GM19240 (cell line): Measurements from ENCODE around the gene CSTPP1.
"Not testable (repeated sequence)": the region's sequence is repeated elsewhere in the genome, so short reads cannot be mapped to it uniquely, and the experiment has no call there.

Experiments used
- DNase-seq: peaks from one replicate; pipeline ENCODE4 v3.0.0; 2011; ENCODE audit warnings: low spot score; ENCODE audit not compliant: insufficient read length

Gene CSTPP1

DNA sequence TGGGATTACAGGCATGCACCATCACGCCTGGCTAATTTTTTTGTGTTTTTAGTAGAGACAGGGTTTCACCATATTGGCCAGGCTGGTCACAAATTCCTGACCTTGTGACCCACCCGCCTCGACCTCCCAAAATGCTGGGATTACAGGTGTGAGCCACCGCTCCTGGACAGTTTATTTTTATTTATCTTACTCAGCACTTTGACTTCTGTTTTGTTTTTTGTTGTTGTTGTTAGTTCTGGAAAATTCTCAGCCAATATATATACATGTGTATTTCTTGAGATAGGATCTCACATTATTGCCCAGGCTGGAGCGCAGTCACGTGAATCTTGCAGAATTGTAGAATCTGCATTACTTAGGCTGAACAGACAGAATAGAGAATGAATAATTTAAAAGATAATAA lies 107.6 kb downstream of the CSTPP1 start:
- DNase-seq, result no peak

DNA sequence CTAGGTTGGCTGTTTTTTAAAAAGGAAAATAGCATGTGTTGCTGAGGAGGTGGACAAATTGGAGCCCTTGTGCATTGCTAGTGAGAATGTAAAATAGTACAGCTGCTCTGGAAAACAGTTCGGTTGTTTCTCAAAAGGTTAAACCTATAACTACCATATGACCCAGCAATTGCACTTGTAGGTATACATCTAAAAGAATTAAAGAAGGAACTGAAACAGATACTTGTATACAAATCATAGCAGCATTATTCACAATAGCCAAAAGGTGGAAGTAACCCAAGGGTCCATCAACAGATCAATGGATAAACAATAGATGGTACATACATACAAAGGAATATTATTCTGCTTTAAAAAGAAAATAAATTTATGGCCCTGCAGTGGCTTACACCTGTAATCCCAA lies 111.4 kb downstream of the CSTPP1 start:
- DNase-seq, result no peak

DNA sequence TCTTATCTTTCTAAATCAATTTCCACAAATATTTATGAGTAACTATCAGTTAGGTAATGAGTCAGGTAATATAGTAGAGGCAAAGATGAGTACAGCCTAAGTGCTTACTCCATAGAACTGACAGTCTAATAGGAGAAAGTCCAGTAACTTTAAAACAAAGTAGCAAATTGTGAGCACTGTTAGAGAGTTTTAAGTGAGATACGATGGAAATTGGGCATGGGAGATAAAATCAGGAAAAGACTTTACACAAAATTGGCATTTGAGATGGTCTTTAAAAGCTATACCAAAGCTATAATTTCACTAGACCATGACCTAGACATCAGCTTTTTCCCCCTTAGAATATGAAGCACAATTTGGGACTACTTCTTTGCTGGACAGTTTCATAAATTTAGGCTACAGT lies 113.7 kb downstream of the CSTPP1 start:
- DNase-seq, result no peak

DNA sequence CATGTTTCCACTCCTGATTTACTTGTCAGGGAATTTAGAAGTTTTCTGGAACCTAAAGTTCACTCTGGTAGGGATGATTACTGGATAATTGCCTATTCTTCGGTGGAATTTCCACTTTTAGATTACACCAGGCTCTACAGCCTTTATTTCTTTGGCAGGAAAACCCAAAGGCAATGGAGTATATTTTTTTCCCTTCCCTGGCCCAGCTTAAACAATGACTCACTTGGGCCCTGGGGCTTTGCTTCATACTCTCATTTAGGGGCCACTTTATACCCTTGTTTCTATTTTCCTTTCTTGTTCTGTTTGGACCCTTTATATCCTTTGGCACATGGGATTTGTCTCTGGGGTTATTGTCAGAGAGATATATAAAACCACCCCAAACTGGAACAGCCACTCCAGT lies 114.7 kb downstream of the CSTPP1 start:
- no peak for DNase-seq

DNA sequence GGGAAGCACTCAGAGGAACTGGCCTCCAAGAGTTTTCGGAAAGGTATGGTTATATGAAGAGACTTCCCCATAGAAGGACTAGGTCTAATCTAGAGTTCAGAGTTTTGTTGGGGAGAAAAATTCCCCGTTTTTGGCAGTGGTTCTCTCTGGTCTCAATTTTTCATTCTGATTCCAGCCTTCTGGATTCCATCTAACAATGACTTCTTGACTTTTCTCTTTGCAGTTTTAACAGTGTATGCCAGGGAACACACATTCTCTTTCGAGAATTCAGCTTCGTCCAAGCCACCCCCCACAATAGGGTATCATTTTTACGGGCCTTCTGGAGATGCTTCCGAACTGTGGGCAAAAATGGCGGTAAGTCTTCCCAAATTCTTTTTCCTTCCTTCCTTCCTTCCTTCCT lies 115.6 kb downstream of the CSTPP1 start:
- no peak for DNase-seq

DNA sequence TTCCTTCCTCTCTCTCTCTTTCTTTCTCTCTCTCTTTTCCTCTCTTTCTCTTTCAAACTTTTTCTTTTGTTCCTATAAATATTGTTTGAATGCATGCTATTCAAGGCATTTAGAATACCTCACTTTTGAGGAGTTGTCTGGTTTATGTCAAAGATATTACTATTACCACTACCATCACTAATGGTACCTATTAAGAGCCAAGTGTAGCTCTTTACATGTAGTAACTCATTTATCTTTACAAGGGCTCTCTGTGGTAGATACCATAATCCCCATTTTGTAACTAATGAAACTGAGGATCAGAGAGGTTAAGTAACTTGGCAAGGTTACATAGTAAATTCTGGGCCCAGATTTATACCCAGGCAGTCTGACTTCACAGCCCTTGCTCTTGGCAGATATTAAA lies 116.0 kb downstream of the CSTPP1 start:
- no peak for DNase-seq

DNA sequence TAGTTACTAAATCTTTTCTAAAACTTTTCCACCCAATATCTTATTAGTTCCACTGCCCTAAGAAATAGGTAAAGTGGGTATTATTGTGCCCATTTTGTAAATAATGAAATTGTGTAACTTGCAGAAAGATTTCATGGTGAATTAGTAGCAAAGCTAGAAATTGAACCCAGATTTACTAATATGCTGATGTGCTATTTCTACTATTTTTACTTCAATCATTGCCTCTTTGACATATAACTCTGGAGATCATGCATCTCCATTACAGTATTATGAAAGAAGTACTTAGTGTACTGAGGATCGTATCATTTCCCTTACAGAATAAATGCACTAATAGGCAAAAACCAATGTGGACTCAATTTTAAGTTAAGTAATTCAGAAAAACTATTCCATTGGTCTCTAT lies 119.0 kb downstream of the CSTPP1 start:
- DNase-seq, result no peak

DNA sequence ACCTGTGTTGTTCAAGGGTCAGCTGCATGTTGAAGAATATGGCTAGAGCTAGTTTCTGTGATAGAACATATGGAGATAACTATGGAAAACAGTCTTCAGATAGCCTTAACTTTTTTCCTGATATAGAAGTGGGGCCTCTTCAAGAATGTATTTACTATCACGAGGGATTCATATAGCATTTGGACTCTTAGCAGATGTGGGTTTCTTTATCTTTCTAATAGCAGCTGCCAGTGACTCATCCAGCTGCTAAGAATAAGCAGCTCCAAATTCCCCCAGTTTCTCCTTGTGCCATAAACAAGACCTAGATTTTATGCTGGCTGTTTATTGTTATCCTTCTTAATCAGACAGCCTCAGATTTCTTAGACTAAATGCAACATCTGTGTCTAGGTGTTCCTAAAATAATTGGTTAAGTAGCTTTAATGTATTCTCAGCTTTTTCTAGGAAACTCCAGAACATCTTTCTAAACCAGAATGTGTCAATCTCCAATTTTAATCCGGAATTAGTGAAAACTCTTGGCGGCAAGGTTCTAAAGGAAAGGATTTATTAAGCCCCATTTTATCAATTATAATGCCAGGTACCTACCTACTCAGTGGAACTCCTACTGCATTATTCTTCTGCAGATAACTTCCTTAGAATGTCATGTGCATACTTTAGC lies 119.8 kb downstream of the CSTPP1 start:
- DNase-seq, result no peak

DNA sequence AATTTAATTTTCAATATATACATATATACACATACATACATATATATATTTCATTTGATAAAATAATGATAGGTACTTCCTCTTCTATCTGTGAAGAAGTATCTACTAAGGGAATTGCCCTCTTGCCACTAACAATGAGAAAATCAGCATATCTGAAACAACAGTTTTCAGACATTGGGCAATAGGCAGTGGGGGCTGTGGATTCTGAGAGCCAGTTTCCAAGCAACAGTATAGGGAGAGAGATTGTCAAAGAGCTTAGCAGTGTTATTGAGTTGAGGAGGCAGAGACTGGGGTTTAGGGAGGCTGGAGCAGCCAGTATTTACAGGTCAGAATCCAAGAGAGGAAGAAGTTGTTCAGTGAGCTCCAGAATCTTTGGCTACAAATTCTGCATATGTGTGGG lies 120.8 kb downstream of the CSTPP1 start:
- no peak for DNase-seq

DNA sequence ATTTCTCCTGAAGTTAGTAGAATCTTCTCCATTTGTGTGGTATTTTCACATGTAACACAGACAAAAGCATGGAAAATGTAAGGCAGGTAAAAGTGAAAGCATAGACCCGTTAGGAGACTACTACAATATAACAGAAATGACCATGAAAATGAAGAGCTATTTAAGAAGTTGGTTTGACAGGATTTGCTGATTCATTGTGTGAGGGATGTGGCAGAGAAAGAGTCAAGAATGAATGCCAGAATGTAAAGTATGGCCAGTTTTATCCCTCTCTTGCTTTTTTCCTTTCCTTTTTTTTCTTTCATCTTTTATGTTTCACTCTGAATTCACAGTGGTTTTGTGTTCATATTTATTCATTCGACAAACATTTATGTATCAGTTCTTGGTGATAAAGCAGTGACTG lies 124.2 kb downstream of the CSTPP1 start:
- DNase-seq, result no peak

DNA sequence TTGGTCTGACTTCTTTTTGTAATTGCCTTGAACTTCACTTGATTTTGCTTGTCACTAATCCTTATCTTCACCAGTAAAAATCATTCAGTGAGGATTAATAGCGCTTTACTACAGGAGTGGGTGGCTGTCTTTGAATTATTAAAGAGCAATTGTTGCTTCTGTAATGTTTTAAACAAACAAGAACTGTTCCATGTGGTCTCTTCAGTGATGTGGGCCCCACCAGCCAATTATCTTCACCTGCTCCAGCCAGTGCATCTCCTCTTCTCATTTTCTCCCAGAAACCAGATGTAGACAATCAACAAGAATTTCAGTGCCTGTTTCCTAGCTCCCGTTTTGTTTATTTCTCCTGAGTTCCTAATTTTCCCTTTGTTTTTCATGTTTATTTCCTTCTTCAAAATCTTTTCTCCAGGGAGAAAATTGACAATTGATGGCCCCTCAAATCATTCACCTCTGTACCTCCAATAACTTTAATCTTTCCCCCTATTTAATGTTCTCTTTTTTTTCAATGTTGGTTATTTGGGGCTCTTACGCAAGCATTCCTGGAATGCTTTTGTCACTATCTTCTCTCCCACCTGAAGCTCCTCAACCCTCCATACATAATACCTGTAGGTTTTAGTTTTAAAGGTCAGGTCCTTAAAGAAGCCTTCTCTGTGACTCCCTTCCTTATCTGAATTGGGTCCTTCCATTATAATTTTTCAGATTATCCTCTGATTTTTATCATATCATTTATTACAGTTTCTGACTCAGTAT lies 125.0 kb downstream of the CSTPP1 start:
- DNase-seq, result no peak

DNA sequence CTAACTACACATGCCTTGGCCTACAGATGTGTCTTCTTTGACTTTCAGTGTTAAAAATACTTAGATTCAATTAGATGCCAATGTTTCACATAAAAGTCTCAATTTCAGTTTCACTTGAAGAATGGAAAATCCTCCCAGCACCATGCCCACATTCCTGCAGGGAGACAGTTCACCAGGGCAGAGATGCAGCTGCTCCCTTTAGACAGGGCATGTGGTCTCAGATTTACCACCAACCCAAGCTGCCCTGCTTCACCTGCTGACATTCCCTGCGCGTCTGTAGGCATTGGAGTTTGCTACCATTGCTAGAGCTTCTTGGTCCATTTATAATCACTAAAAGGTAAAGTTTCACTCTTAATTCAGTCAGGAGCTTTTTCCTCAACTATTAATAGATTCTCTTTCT lies 126.2 kb downstream of the CSTPP1 start:
- no peak for DNase-seq

DNA sequence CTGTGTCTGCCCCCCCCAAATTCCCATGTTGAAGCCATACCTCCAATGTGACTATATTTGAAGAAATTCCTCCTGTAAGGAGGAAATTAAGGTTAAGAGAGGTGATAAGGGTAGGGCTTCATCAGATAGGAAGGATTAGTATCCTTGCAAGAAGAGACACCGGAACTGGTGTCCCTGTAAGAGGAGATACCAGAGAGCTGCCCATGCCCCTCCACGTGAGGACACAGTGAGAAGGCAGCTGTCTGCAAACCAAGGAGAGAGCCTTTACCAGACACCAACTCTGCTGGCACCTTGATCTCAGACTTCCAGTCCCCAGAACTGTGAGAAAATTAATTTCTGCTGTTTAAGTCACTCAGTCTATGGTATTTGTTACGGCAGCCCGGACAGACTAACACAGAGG lies 130.8 kb downstream of the CSTPP1 start:
- DNase-seq, result no peak

DNA sequence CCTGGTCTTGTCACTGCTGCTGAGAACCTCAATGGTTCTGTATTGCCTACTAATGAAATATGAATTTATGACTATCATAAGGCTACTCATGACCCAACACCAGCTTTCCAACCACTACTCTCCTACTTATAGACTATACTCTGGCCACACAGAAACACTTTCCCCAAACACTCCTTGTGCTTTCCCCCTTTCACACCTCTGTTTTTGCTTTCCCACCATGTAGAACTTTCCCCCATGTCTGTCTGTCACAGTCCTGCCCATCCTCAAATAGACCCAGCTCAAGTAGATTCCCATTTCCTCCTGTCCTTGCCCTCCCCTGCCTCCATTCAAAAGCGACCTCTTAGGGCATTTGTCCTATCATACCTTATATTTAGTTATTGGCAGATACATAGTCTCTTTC lies 134.2 kb downstream of the CSTPP1 start:
- DNase-seq, result no peak

DNA sequence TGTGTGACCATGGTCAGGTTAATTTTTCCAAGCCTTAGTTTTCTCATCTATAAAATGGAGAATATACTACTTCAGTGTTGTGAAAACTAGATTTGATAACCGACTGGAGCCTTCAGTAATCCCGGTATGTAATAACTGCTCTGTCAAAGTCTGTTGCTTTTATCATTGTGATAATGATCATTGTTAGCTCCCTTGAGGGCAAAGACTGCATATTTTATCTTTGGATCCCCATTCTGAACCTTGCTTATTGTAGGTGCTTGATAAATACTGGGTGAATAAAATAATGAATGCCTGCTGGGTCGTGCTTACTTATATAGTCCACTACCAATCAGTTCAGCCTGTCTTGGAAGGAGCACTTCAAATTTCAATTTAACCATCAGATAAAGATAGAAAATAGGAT lies 134.8 kb downstream of the CSTPP1 start:
- no peak for DNase-seq

DNA sequence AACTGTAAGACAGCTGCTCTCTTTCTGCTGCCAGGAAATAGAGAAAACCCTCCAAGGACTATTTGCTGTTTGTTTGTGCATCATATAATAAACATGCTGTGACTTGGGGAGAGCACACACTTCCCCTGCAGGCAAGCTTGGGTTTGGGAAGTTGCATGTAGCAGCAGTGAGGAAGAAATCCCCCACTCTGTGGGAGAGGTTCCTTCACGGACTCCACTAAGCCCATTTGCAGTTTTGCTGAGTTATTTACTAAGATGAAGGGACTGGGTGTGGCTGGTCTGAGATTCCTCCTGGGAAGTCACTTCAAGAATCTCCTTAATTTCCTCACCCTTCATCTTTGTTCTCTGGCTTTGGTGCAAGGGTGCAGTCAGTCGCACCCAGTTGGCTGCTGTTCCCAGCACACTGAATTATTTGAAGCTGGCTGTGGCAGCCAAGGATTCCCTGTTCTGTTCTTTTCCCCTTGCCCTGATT lies 135.3 kb downstream of the CSTPP1 start:
- no peak for DNase-seq

DNA sequence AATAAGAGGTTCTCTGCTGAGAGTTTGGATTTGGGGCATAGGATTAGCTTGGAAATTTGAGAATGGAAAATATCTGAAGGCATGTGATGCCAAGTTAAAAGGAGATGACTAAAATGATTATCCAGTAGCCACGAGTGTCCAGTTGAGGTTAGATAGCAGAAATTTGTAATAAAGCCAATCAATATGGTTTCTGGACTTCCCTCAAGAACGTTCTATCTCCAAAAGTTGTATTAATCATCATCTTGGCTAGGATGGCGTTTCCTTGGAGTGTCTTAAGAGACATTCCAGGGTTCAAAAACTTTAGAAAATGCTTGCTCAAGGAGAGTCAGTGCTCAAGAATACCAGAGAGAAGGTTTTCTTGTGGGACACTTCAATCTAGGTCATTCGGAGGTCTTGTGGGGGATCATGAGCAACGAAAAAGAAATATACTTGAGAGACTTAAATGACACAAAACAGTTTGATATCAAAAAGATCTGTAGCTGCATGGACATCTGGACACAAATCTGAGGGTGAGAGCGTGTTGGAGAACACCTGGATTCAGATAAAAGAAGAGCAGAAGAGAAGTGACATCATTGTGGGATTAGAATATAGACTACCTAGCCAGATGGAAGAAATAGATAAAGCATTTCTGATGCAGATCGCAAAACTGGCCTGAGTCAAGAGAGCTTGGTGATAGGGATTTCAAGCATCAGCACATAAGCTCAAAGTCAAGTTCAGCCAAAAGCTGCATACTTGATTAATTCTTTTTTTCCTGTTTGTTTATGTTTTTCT lies 142.4 kb downstream of the CSTPP1 start:
- DNase-seq, result no peak

DNA sequence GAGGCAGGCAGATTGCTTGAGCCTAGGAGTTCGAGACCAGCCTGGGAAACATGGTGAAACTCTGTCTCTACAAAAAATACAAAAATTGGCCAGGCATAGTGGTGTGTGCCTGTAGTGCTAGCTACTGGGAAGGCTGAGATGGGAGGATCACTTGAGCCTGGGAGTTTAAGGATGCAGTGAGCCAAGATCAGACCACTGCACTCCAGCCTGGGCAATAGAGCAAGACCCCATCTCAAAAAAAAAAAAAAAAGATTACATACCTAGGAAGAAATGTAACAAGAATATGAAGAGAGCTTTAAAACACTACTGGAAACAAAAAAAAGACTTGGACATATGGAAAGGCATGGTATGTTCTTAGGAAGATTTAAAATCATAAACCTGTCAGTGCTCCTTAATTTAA lies 144.2 kb downstream of the CSTPP1 start:
- DNase-seq, result not testable (repeated sequence)

DNA sequence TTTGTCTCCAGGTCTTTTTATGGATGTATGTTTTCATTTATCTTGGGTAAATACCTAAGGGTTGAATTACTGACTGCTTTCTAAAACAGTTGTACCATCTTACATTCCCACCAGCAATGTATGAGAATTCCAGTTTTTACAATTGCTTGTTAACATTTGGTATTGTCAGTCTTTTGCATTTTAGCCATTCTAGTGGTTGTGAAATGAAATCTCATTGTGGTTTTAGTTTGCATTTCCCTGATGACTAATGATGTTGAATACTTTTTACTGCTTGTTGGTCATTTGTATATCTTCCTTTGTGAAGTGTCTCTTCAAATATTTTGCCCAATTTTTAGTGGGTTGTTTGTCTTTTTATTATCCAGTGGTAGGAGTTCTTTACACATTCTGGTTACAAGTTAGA lies 147.4 kb downstream of the CSTPP1 start:
- DNase-seq, result no peak

DNA sequence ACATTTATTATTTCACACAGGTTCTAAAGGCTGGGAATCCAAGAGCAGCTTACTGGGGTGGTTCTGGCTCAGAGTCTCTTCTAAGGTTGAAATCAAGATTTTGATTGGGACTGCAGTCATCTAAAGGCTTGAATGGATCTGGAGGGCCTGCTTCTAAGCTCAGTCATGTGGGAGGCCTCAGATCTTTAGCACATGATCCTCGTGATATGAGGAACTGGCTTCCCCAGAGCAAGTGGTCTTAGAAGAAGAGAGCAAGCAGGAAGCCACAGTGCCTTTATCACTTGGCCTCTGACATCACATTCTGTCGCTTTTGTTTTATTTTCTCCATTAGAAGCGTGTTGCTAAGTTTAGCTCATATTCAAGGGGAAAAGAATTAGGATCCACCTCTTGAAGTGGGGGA lies 151.2 kb downstream of the CSTPP1 start:
- no peak for DNase-seq

DNA sequence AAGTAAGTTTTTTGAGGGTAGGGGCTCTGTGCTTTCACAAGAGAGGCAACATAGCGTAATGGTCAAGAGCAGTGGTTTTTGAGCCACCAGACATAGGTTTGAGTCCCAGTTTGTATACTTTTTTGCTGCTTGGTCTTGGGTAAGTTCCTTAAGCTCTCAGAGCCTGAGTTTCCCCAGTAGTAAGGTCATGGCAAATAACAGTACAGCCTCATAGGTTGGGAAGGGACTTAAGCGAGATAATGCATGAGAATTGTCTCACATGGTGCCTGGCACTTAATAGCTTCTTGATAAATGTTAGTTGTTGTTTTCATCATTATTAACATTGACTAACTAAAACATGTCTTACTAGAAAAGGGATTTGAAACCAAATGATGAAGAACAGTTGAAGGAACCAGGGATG lies 157.0 kb downstream of the CSTPP1 start:
- no peak for DNase-seq

DNA sequence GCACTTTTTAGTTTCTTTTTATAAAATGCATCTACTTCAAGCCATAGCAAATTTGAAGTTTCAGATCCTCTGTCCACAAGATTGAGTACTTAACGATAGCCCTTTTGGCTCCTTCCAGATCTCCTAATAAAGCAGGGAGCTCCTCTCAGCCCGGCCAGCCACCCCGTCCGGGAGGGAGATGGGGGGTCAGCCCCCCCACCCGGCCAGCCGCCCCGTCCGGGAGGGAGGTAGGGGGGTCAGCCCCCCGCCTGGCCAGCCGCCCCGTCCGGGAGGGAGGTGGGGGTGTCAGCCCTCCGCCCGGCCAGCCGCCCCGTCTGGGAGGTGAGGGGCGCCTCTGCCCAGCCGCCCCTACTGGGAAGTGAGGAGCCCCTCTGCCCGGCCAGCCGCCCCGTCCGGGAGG lies 160.3 kb downstream of the CSTPP1 start:
- not testable (repeated sequence) for DNase-seq
